Naive thymus-derived CD4-positive, alpha-beta T cell (primary cell): Measurements from ENCODE around the gene COL7A1. TPM values are rescaled to one million over a fixed set of nuclear protein-coding genes. Genes with fewer than 3 reads are reported as not detected.

ENCODE experiments used
- ATAC-seq: fragments of 150-1000 bp; cut with Tn5 transposase; 2 replicates; pipeline ENCODE4 v1.10.0; 2021; ENCODE audit warnings: mild to moderate bottlenecking, moderate library complexity
- CTCF ChIA-PET: fragments of 350-600 bp; sonication (Branson Sonifier 250); formaldehyde crosslinking; loops from one replicate; lab custom pipeline; 2021; ENCODE audit warnings: antibody characterized with exemption; lab: Charles Lee
- POLR2A ChIA-PET: fragments of 350-600 bp; sonication (Branson Sonifier 250); formaldehyde crosslinking; loops from one replicate; lab custom pipeline; 2021; ENCODE audit warnings: antibody characterized with exemption, inconsistent platforms; lab: Charles Lee
- DNase-seq, 9 donors: peaks; one replicate each; pipeline versions ENCODE4 v3.0.0 to v3.0.0-alpha.2; 2020 to 2022; ENCODE audit warnings: mixed read lengths in 1 of 9
- H3K27ac ChIP-seq: one replicate; pipeline ENCODE4 v1.7.0; 2013; ENCODE audit warnings: mild to moderate bottlenecking, low read depth, low read length, moderate library complexity
- H3K27me3 ChIP-seq, 2 donors: one replicate each; pipeline ENCODE4 v1.7.0; 2013; ENCODE audit warnings: low read length in 2 of 2, mild to moderate bottlenecking in 2 of 2, moderate library complexity in 2 of 2; ENCODE audit not compliant: control insufficient read depth in 2 of 2, insufficient read depth in 2 of 2
- H3K36me3 ChIP-seq, 3 experiments: 1 replicate in 2 of 3; 2 replicates in 1 of 3; pipeline ENCODE4 v1.7.0; 2013; ENCODE audit warnings: low read length in 3 of 3, mild to moderate bottlenecking in 3 of 3, moderate library complexity in 1 of 3; ENCODE audit not compliant: insufficient read depth in 3 of 3, control insufficient read depth in 2 of 3
- H3K4me1 ChIP-seq, 2 donors: one replicate each; pipeline ENCODE4 v1.7.0; 2013; ENCODE audit warnings: low read length in 2 of 2, mild to moderate bottlenecking in 2 of 2, moderate library complexity in 1 of 2; ENCODE audit not compliant: control insufficient read depth in 2 of 2, insufficient read depth in 2 of 2
- H3K4me3 ChIP-seq: 2 replicates; pipeline ENCODE4 v1.7.0; 2013; ENCODE audit warnings: mild to moderate bottlenecking, low read length
- H3K9me3 ChIP-seq, 3 experiments: 1 replicate in 2 of 3; 2 replicates in 1 of 3; pipeline ENCODE4 v1.7.0; 2013; ENCODE audit warnings: low read length in 3 of 3; ENCODE audit not compliant: control insufficient read depth in 2 of 3
- H3K27ac Mint-ChIP-seq, 9 donors: one replicate each; pipeline ENCODE4 v1.8.0; 2020 to 2022; ENCODE audit warnings: mixed read lengths in 9 of 9, mild to moderate bottlenecking in 8 of 9, moderate library complexity in 5 of 9, inconsistent platforms in 2 of 9
- H3K27me3 Mint-ChIP-seq, 5 donors: one replicate each; pipeline ENCODE4 v1.8.0; 2021 to 2022; ENCODE audit warnings: mixed read lengths in 5 of 5, mild to moderate bottlenecking in 1 of 5
- H3K36me3 Mint-ChIP-seq, 5 donors: one replicate each; pipeline ENCODE4 v1.8.0; 2020 to 2022; ENCODE audit warnings: mixed read lengths in 5 of 5, mild to moderate bottlenecking in 3 of 5, inconsistent platforms in 1 of 5
- H3K4me1 Mint-ChIP-seq, 7 donors: one replicate each; pipeline ENCODE4 v1.8.0; 2020 to 2022; ENCODE audit warnings: mixed read lengths in 7 of 7, mild to moderate bottlenecking in 3 of 7, inconsistent platforms in 1 of 7
- H3K4me3 Mint-ChIP-seq, 10 donors: one replicate each; pipeline ENCODE4 v1.8.0; 2020 to 2022; ENCODE audit warnings: mild to moderate bottlenecking in 10 of 10, mixed read lengths in 10 of 10, moderate library complexity in 6 of 10, inconsistent platforms in 2 of 10
- H3K9me3 Mint-ChIP-seq, 11 donors: one replicate each; pipeline ENCODE4 v1.8.0; 2020 to 2022; ENCODE audit warnings: mixed read lengths in 11 of 11, mild to moderate bottlenecking in 4 of 11, inconsistent platforms in 1 of 11, moderate library complexity in 1 of 11
- intact Hi-C, 2 donors: fragments of 100-400 bp; cut with micrococcal nuclease; formaldehyde crosslinking; loops; one replicate each; pipeline ENCODE4 v1.15.1; 2023
- polyA plus RNA-seq, 2 donors: library from polyadenylated mRNA; unstranded; fragments of 300-500 nt; fragmentation: Illumina TruSeq; gene quantifications; one replicate each; pipeline ENCODE4 v1.2.3, GENCODE V29; 2021
- total RNA-seq, 6 experiments: library from RNA in 5 of 6; stranded (reverse) in 5 of 6; gene quantifications; 1 replicate in 5 of 6; 2 replicates in 1 of 6; pipeline ENCODE4 v1.2.3 and lab custom pipeline; 2021 to 2026

COL7A1 gene
- total RNA-seq (1 to 10 TPM in 3 of 5 experiments, under 1 TPM in 2; 0.71 to 3.4 (median 1.2) TPM), polyA plus RNA-seq (not detected), total RNA-seq (lab: John Stamatoyannopoulos, UW) (5.0 reads per million, percentile 24 among the genes with 10 or more reads in this experiment)

GRCh38 chr3:48595075-48595525 lies at the start of gene COL7A1:
Gene COL7A1 (minus strand): TSS chr3:48595329. CDS start chr3:48595159, 170 bp downstream.
- intact Hi-C loops, result loop anchor here in 1 of 2 donors (5.0 kb wide), 1 partner anchor 42 kb away; the partner anchor contains the start of gene SLC26A6
- H3K27me3 Mint-ChIP-seq, result peaks cover 9 to 29% (median 17%) of the 10 kb centered on the region in 5 donors
- Histone ChIP-seq H3K36me3 (peaks cover 2 to 27% (median 2%) of the 10 kb centered on the region in 3 experiments), H3K4me3 (no peak within 1 kb of the TSS), H3K4me1 (no peaks in the 10 kb centered on the region), H3K9me3 (no peaks in the 10 kb centered on the region), H3K27ac (no peak within 1 kb of the TSS), H3K27me3 (peaks cover 0 to 7% of the 10 kb centered on the region in 2 donors)
- ATAC-seq (peak; percentile 33), DNase-seq (peak in 1 of 9 donors; percentile 23)
- peak within 1 kb of the TSS in 2 of 9 donors; percentile 24 to 42 for H3K27ac Mint-ChIP-seq
- POLR2A ChIA-PET, result no interaction called here
- CTCF ChIA-PET, result no interaction called here
- peaks cover 0 to 1% (median 0%) of the 10 kb centered on the region in 11 donors for H3K9me3 Mint-ChIP-seq
- peaks cover 0 to 8% (median 3%) of the 10 kb centered on the region in 7 donors for H3K4me1 Mint-ChIP-seq
- H3K4me3 Mint-ChIP-seq, result peak within 1 kb of the TSS in 5 of 10 donors; percentile 13 to 68 (median 44)
- peaks cover 0 to 15% (median 3%) of the 10 kb centered on the region in 5 donors for H3K36me3 Mint-ChIP-seq

GRCh38 chr3:48642605-48643004 lies 47.5 kb upstream of the COL7A1 start:
- Histone ChIP-seq H3K27me3 (no peaks in the 10 kb centered on the region), H3K36me3 (no peaks in the 10 kb centered on the region), H3K27ac (no peak overlapping the region), H3K4me3 (no peak overlapping the region), H3K4me1 (no peaks in the 10 kb centered on the region), H3K9me3 (no peaks in the 10 kb centered on the region)
- ATAC-seq, result no peak
- ChIA-PET CTCF (no interaction called here), POLR2A (no interaction called here)
- H3K9me3 Mint-ChIP-seq, result no peaks in the 10 kb centered on the region
- no peak overlapping the region for H3K27ac Mint-ChIP-seq
- no peak for DNase-seq
- no peaks in the 10 kb centered on the region for H3K36me3 Mint-ChIP-seq
- peaks cover 0 to 10% (median 0%) of the 10 kb centered on the region in 7 donors for H3K4me1 Mint-ChIP-seq
- intact Hi-C loops, result no loop called here
- H3K4me3 Mint-ChIP-seq, result no peak overlapping the region
- H3K27me3 Mint-ChIP-seq, result no peaks in the 10 kb centered on the region

- H3K36me3 ChIP-seq, result no peaks in the 10 kb centered on the region
- no peaks in the 10 kb centered on the region for H3K4me1 ChIP-seq
- no peaks in the 10 kb centered on the region for H3K27me3 ChIP-seq
- Mint-ChIP-seq H3K4me3 (no peak overlapping the region), H3K9me3 (no peaks in the 10 kb centered on the region), H3K36me3 (no peaks in the 10 kb centered on the region), H3K4me1 (peaks cover 0 to 10% (median 4%) of the 10 kb centered on the region in 7 donors), H3K27me3 (no peaks in the 10 kb centered on the region), H3K27ac (no peak overlapping the region)
- ChIA-PET CTCF (interaction anchor here (0.6 to 0.7 kb wide), 2 partner anchors 205 to 1349 kb away, joined by 3 read pairs; no protein-coding TSS in a partner anchor), POLR2A (no interaction called here)
- H3K27ac ChIP-seq, result no peak overlapping the region
- DNase-seq (no peak), ATAC-seq (no peak)
- H3K9me3 ChIP-seq, result no peaks in the 10 kb centered on the region
- no peak overlapping the region for H3K4me3 ChIP-seq
- intact Hi-C loops, result no loop called here
Measured at GRCh38 chr3:48641396-48641795, 46.3 kb upstream of the COL7A1 start.

GRCh38 chr3:48639944-48640606 lies 44.9 kb upstream of the COL7A1 start:
- ChIA-PET CTCF (no interaction called here), POLR2A (no interaction called here)
- H3K27me3 ChIP-seq, result no peaks in the 10 kb centered on the region
- H3K4me3 Mint-ChIP-seq, result no peak overlapping the region
- no peaks in the 10 kb centered on the region for H3K27me3 Mint-ChIP-seq
- H3K27ac ChIP-seq, result no peak overlapping the region
- H3K9me3 ChIP-seq, result no peaks in the 10 kb centered on the region
- no peaks in the 10 kb centered on the region for H3K9me3 Mint-ChIP-seq
- ATAC-seq (no peak), DNase-seq (no peak)
- no peak overlapping the region for H3K4me3 ChIP-seq
- H3K27ac Mint-ChIP-seq, result no peak overlapping the region
- H3K36me3 Mint-ChIP-seq, result no peaks in the 10 kb centered on the region
- H3K4me1 Mint-ChIP-seq, result peaks cover 3 to 13% (median 10%) of the 10 kb centered on the region in 7 donors
- peaks cover 0 to 5% of the 10 kb centered on the region in 2 donors for H3K4me1 ChIP-seq
- H3K36me3 ChIP-seq, result no peaks in the 10 kb centered on the region
- intact Hi-C loops, result loop anchor here in 1 of 2 donors (5.0 to 10.0 kb wide), 3 partner anchors 43 to 702 kb away; partner anchors contain the start of genes COL7A1, NME6 and USP4

- no peaks in the 10 kb centered on the region for H3K27me3 ChIP-seq
- intact Hi-C loops, result loop anchor here in 1 of 2 donors (5.0 to 10.0 kb wide), 3 partner anchors 40 to 705 kb away; partner anchors contain the start of genes COL7A1, NME6 and USP4
- H3K27me3 Mint-ChIP-seq, result no peaks in the 10 kb centered on the region
- peaks cover 0 to 4% (median 0%) of the 10 kb centered on the region in 5 donors for H3K36me3 Mint-ChIP-seq
- CTCF ChIA-PET, result no interaction called here
- no peak overlapping the region for H3K4me3 ChIP-seq
- POLR2A ChIA-PET, result no interaction called here
- no peaks in the 10 kb centered on the region for H3K9me3 Mint-ChIP-seq
- H3K4me1 ChIP-seq, result peaks cover 0 to 11% of the 10 kb centered on the region in 2 donors
- ATAC-seq (no peak), DNase-seq (no peak)
- H3K27ac Mint-ChIP-seq, result no peak overlapping the region
- H3K36me3 ChIP-seq, result peaks cover 0 to 5% (median 0%) of the 10 kb centered on the region in 3 experiments
- H3K4me3 Mint-ChIP-seq, result peak overlapping the region in 7 of 10 donors; percentile 41 to 88 (median 51)
- no peak overlapping the region for H3K27ac ChIP-seq
- peaks cover 4 to 31% (median 22%) of the 10 kb centered on the region in 7 donors for H3K4me1 Mint-ChIP-seq
- H3K9me3 ChIP-seq, result no peaks in the 10 kb centered on the region
Measured at GRCh38 chr3:48637305-48637704, 42.2 kb upstream of the COL7A1 start.

- intact Hi-C loops, result loop anchor here in 1 of 2 donors (5.0 to 10.0 kb wide), 3 partner anchors 39 to 706 kb away; partner anchors contain the start of genes COL7A1, NME6 and USP4
- H3K27ac ChIP-seq, result peak overlapping the region; percentile 70
- H3K4me3 ChIP-seq, result peak overlapping the region; percentile 76
- Mint-ChIP-seq H3K27ac (no peak overlapping the region), H3K36me3 (peaks cover 0 to 4% (median 0%) of the 10 kb centered on the region in 5 donors), H3K27me3 (no peaks in the 10 kb centered on the region), H3K4me1 (peaks cover 4 to 31% (median 22%) of the 10 kb centered on the region in 7 donors), H3K9me3 (no peaks in the 10 kb centered on the region), H3K4me3 (peak overlapping the region; percentile 79 to 92 (median 88))
- ChIA-PET POLR2A (interaction anchor here (0.7 to 3.0 kb wide), 8 partner anchors 13 to 484 kb away, joined by 3 to 9 read pairs (median 4); partner anchors contain the start of genes CCDC51, CELSR3, UQCRC1 and USP19), CTCF (interaction anchor here (2.4 kb wide), 1 partner anchor 48 kb away, joined by 7 read pairs; no protein-coding TSS in a partner anchor)
- no peak for DNase-seq
- H3K9me3 ChIP-seq, result no peaks in the 10 kb centered on the region
- peaks cover 0 to 11% of the 10 kb centered on the region in 2 donors for H3K4me1 ChIP-seq
- peaks cover 0 to 5% (median 0%) of the 10 kb centered on the region in 3 experiments for H3K36me3 ChIP-seq
- no peak for ATAC-seq
- H3K27me3 ChIP-seq, result no peaks in the 10 kb centered on the region
Measured at GRCh38 chr3:48636149-48636655, 41.1 kb upstream of the COL7A1 start.
